Common myeloid progenitor, CD34-positive (primary cell): ENCODE results near the gene PKNOX2. TPM values are rescaled to one million over a fixed set of nuclear protein-coding genes. Genes with fewer than 3 reads are reported as not detected.

ENCODE experiments used
- CTCF ChIA-PET: fragments of 350-600 bp; sonication (Branson Sonifier 250); formaldehyde crosslinking; loops from one replicate; lab custom pipeline; 2021; ENCODE audit warnings: antibody characterized with exemption; lab: Charles Lee
- POLR2A ChIA-PET: fragments of 350-600 bp; sonication (Branson Sonifier 250); formaldehyde crosslinking; loops from one replicate; lab custom pipeline; 2021; ENCODE audit warnings: antibody characterized with exemption; lab: Charles Lee
- DNase-seq, 3 donors: peaks; one replicate each; pipeline versions ENCODE4 v3.0.0 to v3.0.0-alpha.2; 2013
- H3K27ac ChIP-seq, 2 experiments: 1 replicate in 1 of 2; 2 replicates in 1 of 2; pipeline ENCODE4 v1.7.0; 2013; ENCODE audit warnings: inconsistent platforms in 2 of 2, low read length in 2 of 2, mild to moderate bottlenecking in 2 of 2, low read depth in 1 of 2, moderate library complexity in 1 of 2; ENCODE audit not compliant: severe bottlenecking in 2 of 2, insufficient read depth in 1 of 2, poor library complexity in 1 of 2
- H3K27me3 ChIP-seq, 5 experiments: replicated peaks in 2 of 5; 1 replicate in 3 of 5; 2 replicates in 2 of 5; pipeline versions ENCODE4 v1.6.1 to v1.7.0; 2013; ENCODE audit warnings: low read length in 4 of 5, mild to moderate bottlenecking in 2 of 5, moderate library complexity in 2 of 5, inconsistent platforms in 1 of 5; ENCODE audit not compliant: insufficient read depth in 5 of 5, control insufficient read depth in 4 of 5
- H3K36me3 ChIP-seq, 4 experiments: 1 replicate in 2 of 4; 2 replicates in 2 of 4; pipeline versions ENCODE4 v1.6.1 to v1.7.0; 2013; ENCODE audit warnings: low read length in 3 of 4, control low read depth in 1 of 4, mild to moderate bottlenecking in 1 of 4; ENCODE audit not compliant: control insufficient read depth in 4 of 4, insufficient read depth in 4 of 4
- H3K4me1 ChIP-seq, 4 experiments: 1 replicate in 3 of 4; 2 replicates in 1 of 4; pipeline versions ENCODE4 v1.6.1 to v1.7.1; 2013; ENCODE audit warnings: low read length in 3 of 4, mild to moderate bottlenecking in 3 of 4, control low read depth in 1 of 4, inconsistent platforms in 1 of 4, moderate library complexity in 1 of 4; ENCODE audit not compliant: control insufficient read depth in 4 of 4, insufficient read depth in 4 of 4; ENCODE audit errors: control extremely low read depth in 1 of 4
- H3K4me3 ChIP-seq, 7 experiments: 1 replicate in 4 of 7; 2 replicates in 3 of 7; pipeline versions ENCODE4 v1.5.1 to v1.7.0; 2013; ENCODE audit warnings: mild to moderate bottlenecking in 7 of 7, low read length in 6 of 7, moderate library complexity in 6 of 7, inconsistent platforms in 2 of 7, low read depth in 2 of 7, control low read depth in 1 of 7; ENCODE audit not compliant: insufficient read depth in 4 of 7, control insufficient read depth in 1 of 7; ENCODE audit errors: extremely low read depth in 1 of 7
- H3K9me3 ChIP-seq, 5 experiments: 1 replicate in 4 of 5; 2 replicates in 1 of 5; pipeline versions ENCODE4 v1.6.1 to v1.7.1; 2013; ENCODE audit warnings: low read length in 4 of 5, mild to moderate bottlenecking in 2 of 5, inconsistent platforms in 1 of 5, low read depth in 1 of 5, moderate library complexity in 1 of 5; ENCODE audit not compliant: control insufficient read depth in 4 of 5, insufficient read depth in 2 of 5; ENCODE audit errors: control extremely low read depth in 1 of 5
- WGBS: methylation state at CpG from one replicate; pipeline ENCODE4 v1.1.5; 2013; ENCODE audit not compliant: insufficient coverage; 5-methylcytosine and 5-hydroxymethylcytosine counted together
- polyA plus RNA-seq: library from polyadenylated mRNA; unstranded; fragments of 120-200 nt; gene quantifications from one replicate; pipeline ENCODE4 v1.2.1, GENCODE V29; 2013

PKNOX2 gene, protein sequence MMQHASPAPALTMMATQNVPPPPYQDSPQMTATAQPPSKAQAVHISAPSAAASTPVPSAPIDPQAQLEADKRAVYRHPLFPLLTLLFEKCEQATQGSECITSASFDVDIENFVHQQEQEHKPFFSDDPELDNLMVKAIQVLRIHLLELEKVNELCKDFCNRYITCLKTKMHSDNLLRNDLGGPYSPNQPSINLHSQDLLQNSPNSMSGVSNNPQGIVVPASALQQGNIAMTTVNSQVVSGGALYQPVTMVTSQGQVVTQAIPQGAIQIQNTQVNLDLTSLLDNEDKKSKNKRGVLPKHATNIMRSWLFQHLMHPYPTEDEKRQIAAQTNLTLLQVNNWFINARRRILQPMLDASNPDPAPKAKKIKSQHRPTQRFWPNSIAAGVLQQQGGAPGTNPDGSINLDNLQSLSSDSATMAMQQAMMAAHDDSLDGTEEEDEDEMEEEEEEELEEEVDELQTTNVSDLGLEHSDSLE
- polyA plus RNA-seq: not detected

- CTCF ChIA-PET: interaction anchor here (0.7 to 1.7 kb wide), 3 partner anchors 10 to 195 kb away, joined by 3 to 6 read pairs (median 3); no protein-coding TSS in a partner anchor
- no peak within 1 kb of the TSS for H3K27ac ChIP-seq
- no peaks in the 10 kb centered on the region for H3K9me3 ChIP-seq
- POLR2A ChIA-PET: no interaction called here
- 0% methylated on average over 44 of the region's 58 CpGs for WGBS
- peak within 1 kb of the TSS; percentile 25 to 75 (median 56) for H3K4me3 ChIP-seq
- H3K27me3 ChIP-seq: peaks cover 21 to 76% (median 44%) of the 10 kb centered on the region in 5 experiments
- no peaks in the 10 kb centered on the region for H3K36me3 ChIP-seq
- peaks cover 0 to 24% (median 16%) of the 10 kb centered on the region in 4 experiments for H3K4me1 ChIP-seq
- DNase-seq: peak; percentile 54 to 76 (median 69)
These were observed at the start of gene PKNOX2 for GRCh38 chr11:125164422-125165110. Gene PKNOX2 (plus strand): TSS chr11:125164751. CDS start chr11:125351306, 186,555 bp downstream.

GRCh38 chr11:125117429-125117828, 47.1 kb upstream of the PKNOX2 start:
- Histone ChIP-seq H3K4me3 (no peak overlapping the region), H3K36me3 (no peaks in the 10 kb centered on the region), H3K27me3 (peaks cover 0 to 20% (median 8%) of the 10 kb centered on the region in 5 experiments), H3K9me3 (peaks cover 0 to 2% (median 0%) of the 10 kb centered on the region in 5 experiments), H3K4me1 (no peaks in the 10 kb centered on the region), H3K27ac (no peak overlapping the region)
- 98% methylated on average over 4 of the region's 4 CpGs for WGBS
- no peak for DNase-seq
- CTCF ChIA-PET: interaction anchor here (1.0 to 1.8 kb wide), 2 partner anchors 21 to 27 kb away, joined by 3 to 4 read pairs; no protein-coding TSS in a partner anchor
- POLR2A ChIA-PET: no interaction called here

GRCh38 chr11:125123194-125123946, 41.2 kb upstream of the PKNOX2 start:
- POLR2A ChIA-PET: no interaction called here
- WGBS: 98% methylated on average over 4 of the region's 4 CpGs
- peak overlapping the region in 2 of 7 experiments; percentile 23 to 50 for H3K4me3 ChIP-seq

DNA sequence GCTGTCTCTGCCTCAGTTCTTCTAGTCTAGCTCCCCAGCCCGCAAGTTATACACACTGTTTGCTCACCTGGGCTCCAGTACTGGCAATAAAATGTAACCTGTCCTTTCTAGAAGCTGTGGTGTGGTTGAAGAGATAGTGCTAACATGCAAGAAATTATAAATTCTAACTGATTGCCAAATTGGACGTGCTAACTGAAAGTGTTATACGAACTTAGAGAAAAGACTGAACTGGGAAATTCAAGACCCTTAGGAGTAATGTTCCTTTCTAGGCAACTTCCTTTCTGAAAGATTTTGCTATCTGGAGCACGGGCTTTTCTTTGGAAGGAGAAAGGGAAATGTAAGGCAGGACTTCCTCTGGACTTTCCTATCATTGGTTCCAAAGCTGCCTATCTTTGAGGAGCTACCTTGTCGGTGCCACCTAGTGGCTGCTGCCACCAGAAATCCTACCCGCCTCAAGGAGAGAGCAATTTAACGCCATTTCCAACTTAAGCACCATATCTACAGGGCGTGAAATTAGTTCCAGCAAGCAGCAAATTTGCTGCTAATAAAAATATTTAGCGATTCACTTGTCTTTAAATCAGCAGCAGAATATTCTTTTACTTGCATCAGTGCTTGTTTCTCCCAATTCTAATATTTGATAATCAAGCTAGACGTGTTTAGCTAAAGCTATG, 40.5 kb upstream of the PKNOX2 start:
- DNase-seq: peak in 2 of 3 donors; percentile 48 to 50
- H3K4me1 ChIP-seq: peaks cover 0 to 14% (median 6%) of the 10 kb centered on the region in 4 experiments
- ChIA-PET CTCF (interaction anchor here (0.7 to 2.9 kb wide), 9 partner anchors 10 to 165 kb away, joined by 3 to 14 read pairs (median 4); partner anchors contain the start of gene TMEM218), POLR2A (no interaction called here)
- no peaks in the 10 kb centered on the region for H3K9me3 ChIP-seq
- WGBS: 70% methylated on average over 9 of the region's 10 CpGs
- H3K27ac ChIP-seq: no peak overlapping the region
- H3K27me3 ChIP-seq: peaks cover 0 to 29% (median 20%) of the 10 kb centered on the region in 5 experiments
- no peaks in the 10 kb centered on the region for H3K36me3 ChIP-seq
- H3K4me3 ChIP-seq: peak overlapping the region in 2 of 7 experiments; percentile 23 to 50

More at GRCh38 chr11:125123194-125123946, 41.2 kb upstream of the PKNOX2 start:
- peaks cover 0 to 29% (median 19%) of the 10 kb centered on the region in 5 experiments for H3K27me3 ChIP-seq
- H3K27ac ChIP-seq: no peak overlapping the region
- H3K9me3 ChIP-seq: no peaks in the 10 kb centered on the region
- no peaks in the 10 kb centered on the region for H3K36me3 ChIP-seq
- no peak for DNase-seq
- CTCF ChIA-PET: interaction anchor here (1.1 to 2.9 kb wide), 7 partner anchors 9 to 165 kb away, joined by 3 to 14 read pairs (median 4); partner anchors contain the start of gene TMEM218
- H3K4me1 ChIP-seq: peaks cover 0 to 14% (median 6%) of the 10 kb centered on the region in 4 experiments

- CTCF ChIA-PET: interaction anchor here (0.7 to 2.9 kb wide), 9 partner anchors 12 to 166 kb away, joined by 3 to 14 read pairs (median 4); partner anchors contain the start of gene TMEM218
- WGBS: 100% methylated on average over 1 of the region's 4 CpGs
These were observed 39.9 kb upstream of the PKNOX2 start for GRCh38 chr11:125124618-125124992.

GRCh38 chr11:125128450-125128849, 36.1 kb upstream of the PKNOX2 start:
- Histone ChIP-seq H3K36me3 (no peaks in the 10 kb centered on the region), H3K27me3 (peaks cover 0 to 36% (median 19%) of the 10 kb centered on the region in 5 experiments), H3K4me3 (no peak overlapping the region), H3K9me3 (no peaks in the 10 kb centered on the region), H3K4me1 (peaks cover 0 to 14% (median 6%) of the 10 kb centered on the region in 4 experiments), H3K27ac (no peak overlapping the region)
- POLR2A ChIA-PET: no interaction called here
- WGBS: 100% methylated on average over 3 of the region's 4 CpGs
- CTCF ChIA-PET: interaction anchor here (0.9 to 1.0 kb wide), 2 partner anchors 13 to 15 kb away, joined by 3 to 5 read pairs; no protein-coding TSS in a partner anchor
- DNase-seq: no peak

More at GRCh38 chr11:125124618-125124992, 39.9 kb upstream of the PKNOX2 start:
- POLR2A ChIA-PET: no interaction called here
- Histone ChIP-seq H3K27ac (no peak overlapping the region), H3K4me3 (no peak overlapping the region), H3K4me1 (peaks cover 0 to 14% (median 6%) of the 10 kb centered on the region in 4 experiments), H3K36me3 (no peaks in the 10 kb centered on the region), H3K27me3 (peaks cover 0 to 32% (median 20%) of the 10 kb centered on the region in 5 experiments), H3K9me3 (no peaks in the 10 kb centered on the region)
- peak in 2 of 3 donors; percentile 28 for DNase-seq
